ENCODE results near the gene GATA3.

The GATA3 gene

DNA sequence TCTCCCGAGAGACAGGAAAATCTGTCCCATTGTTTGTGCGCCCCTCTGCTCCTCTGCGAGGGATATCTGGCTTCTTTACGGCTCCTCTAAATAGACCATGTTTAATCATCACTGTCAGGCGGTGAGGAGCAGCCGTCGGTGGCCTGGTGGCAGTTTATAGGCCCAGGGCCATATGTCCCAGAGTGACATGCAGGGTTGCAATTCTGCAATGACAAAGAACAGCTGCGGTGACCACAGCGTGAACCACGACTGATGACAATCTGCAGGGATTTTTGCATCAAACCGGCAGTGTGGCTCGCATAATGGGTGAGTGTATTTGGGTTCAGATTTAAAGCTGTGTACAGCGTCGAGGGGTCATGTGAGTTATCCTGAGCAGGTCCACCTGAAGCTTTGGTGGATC is 41.5 kb downstream of the GATA3 start:
- no peak; the same call in 1 of the 2 replicates for TF ChIP-seq TSHZ2 (CRISPR knock-in tag; IDR thresholded peaks at IDR 0.05)
- TF ChIP-seq TCF4 (CRISPR knock-in tag; IDR thresholded peaks at IDR 0.05; ENCODE audit: borderline replicate concordance), result peak; percentile 63; the same call in 1 of the 2 replicates
- ATAC-seq, result no peak; the same call in 2 of the 3 replicates

DNA sequence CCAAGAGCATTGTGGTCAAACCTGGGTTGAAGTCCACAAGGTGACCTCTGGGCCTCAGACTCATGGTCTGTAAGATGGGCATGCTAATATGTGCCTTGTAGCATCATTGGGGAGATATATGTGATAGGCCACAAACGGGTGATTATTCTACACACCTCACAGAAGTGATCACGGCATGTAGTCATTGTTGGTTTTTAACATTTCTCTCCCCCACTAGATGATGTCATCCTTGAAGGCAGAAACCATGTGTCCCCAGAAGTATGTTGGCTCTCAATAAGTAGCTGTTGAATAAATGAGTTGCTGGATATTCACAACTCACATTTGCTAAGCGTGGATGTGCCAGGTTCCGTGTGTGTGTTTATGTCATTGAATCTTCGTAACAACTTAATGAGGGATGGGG is 42.4 kb downstream of the GATA3 start:
- TF ChIP-seq BACH2 (CRISPR knock-in tag; IDR thresholded peaks at IDR 0.05; ENCODE audit: borderline replicate concordance) (no peak), GLIS3 (CRISPR knock-in tag; IDR thresholded peaks at IDR 0.05) (no peak), TOX (CRISPR knock-in tag; IDR thresholded peaks at IDR 0.05; ENCODE audit: borderline replicate concordance) (no peak), TCF4 (CRISPR knock-in tag; IDR thresholded peaks at IDR 0.05; ENCODE audit: borderline replicate concordance) (no peak), SNAI2 (CRISPR knock-in tag; IDR thresholded peaks at IDR 0.05) (no peak)
- ATAC-seq, result no peak

- no peak for ATAC-seq
- no peak for TF ChIP-seq CSDC2 (CRISPR knock-in tag; IDR thresholded peaks at IDR 0.05)
- no peak for TF ChIP-seq ZC3H10 (CRISPR knock-in tag; IDR thresholded peaks at IDR 0.05)
- TF ChIP-seq ZNF565 (CRISPR knock-in tag; conservative IDR thresholded peaks at IDR 0.05; ENCODE audit: low read depth), result no peak
- TF ChIP-seq ZNF70 (CRISPR knock-in tag; IDR thresholded peaks at IDR 0.05), result no peak
- TF ChIP-seq, protein P1, sequence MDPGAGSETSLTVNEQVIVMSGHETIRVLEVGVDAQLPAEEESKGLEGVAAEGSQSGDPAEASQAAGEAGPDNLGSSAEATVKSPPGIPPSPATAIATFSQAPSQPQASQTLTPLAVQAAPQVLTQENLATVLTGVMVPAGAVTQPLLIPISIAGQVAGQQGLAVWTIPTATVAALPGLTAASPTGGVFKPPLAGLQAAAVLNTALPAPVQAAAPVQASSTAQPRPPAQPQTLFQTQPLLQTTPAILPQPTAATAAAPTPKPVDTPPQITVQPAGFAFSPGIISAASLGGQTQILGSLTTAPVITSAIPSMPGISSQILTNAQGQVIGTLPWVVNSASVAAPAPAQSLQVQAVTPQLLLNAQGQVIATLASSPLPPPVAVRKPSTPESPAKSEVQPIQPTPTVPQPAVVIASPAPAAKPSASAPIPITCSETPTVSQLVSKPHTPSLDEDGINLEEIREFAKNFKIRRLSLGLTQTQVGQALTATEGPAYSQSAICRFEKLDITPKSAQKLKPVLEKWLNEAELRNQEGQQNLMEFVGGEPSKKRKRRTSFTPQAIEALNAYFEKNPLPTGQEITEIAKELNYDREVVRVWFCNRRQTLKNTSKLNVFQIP (CRISPR knock-in tag; IDR thresholded peaks at IDR 0.05; ENCODE audit: borderline replicate concordance, low read depth), result no peak
- TF ChIP-seq RARB (CRISPR knock-in tag; IDR thresholded peaks at IDR 0.05), result no peak
- TF ChIP-seq OSR1 (CRISPR knock-in tag; IDR thresholded peaks at IDR 0.05), result no peak
- TF ChIP-seq, protein P2, sequence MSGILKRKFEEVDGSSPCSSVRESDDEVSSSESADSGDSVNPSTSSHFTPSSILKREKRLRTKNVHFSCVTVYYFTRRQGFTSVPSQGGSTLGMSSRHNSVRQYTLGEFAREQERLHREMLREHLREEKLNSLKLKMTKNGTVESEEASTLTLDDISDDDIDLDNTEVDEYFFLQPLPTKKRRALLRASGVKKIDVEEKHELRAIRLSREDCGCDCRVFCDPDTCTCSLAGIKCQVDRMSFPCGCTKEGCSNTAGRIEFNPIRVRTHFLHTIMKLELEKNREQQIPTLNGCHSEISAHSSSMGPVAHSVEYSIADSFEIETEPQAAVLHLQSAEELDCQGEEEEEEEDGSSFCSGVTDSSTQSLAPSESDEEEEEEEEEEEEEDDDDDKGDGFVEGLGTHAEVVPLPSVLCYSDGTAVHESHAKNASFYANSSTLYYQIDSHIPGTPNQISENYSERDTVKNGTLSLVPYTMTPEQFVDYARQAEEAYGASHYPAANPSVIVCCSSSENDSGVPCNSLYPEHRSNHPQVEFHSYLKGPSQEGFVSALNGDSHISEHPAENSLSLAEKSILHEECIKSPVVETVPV (CRISPR knock-in tag; IDR thresholded peaks at IDR 0.05), result no peak
- TF ChIP-seq ESRRG (CRISPR knock-in tag; IDR thresholded peaks at IDR 0.05), result no peak
- TF ChIP-seq BACH2 (CRISPR knock-in tag; IDR thresholded peaks at IDR 0.05; ENCODE audit: borderline replicate concordance), result no peak
- TF ChIP-seq TSHZ2 (CRISPR knock-in tag; IDR thresholded peaks at IDR 0.05), result no peak
- TF ChIP-seq ZNF8 (CRISPR knock-in tag; IDR thresholded peaks at IDR 0.05), result no peak
- TF ChIP-seq PPARA (CRISPR knock-in tag; IDR thresholded peaks at IDR 0.05; ENCODE audit: borderline replicate concordance), result no peak
- TF ChIP-seq SNAI2 (CRISPR knock-in tag; IDR thresholded peaks at IDR 0.05), result no peak
- TF ChIP-seq, protein P3, sequence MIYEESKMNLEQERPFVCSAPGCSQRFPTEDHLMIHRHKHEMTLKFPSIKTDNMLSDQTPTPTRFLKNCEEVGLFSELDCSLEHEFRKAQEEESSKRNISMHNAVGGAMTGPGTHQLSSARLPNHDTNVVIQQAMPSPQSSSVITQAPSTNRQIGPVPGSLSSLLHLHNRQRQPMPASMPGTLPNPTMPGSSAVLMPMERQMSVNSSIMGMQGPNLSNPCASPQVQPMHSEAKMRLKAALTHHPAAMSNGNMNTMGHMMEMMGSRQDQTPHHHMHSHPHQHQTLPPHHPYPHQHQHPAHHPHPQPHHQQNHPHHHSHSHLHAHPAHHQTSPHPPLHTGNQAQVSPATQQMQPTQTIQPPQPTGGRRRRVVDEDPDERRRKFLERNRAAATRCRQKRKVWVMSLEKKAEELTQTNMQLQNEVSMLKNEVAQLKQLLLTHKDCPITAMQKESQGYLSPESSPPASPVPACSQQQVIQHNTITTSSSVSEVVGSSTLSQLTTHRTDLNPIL (CRISPR knock-in tag; IDR thresholded peaks at IDR 0.05; ENCODE audit: low read depth), result no peak
Observed at GRCh38 chr10:8100366-8100765, 45.9 kb downstream of the GATA3 start.

Measured in SK-N-SH treated with all-trans-retinoic acid at 6 μM for 48 hours (cell line).